Cardiac septum (tissue), 1 donor: ENCODE results near the gene PGGT1B. TPM values are rescaled to one million over a fixed set of nuclear protein-coding genes. Genes with fewer than 3 reads are reported as not detected.

ENCODE experiments used
- total RNA-seq: library from RNA; stranded (reverse); fragmentation: NEBNext Ultra II Directional; extraction: Animal tissue kit (Norgen Biotek cat#: 25700); gene quantifications from one replicate; pipeline ENCODE4 v1.2.1, GENCODE V29; 2021
- donor health status: DM: no; HTN: no; CAD: no.

Gene PGGT1B
- total RNA-seq, 1 donor from 2014 or later: 24.7 TPM

Other genes starting within 250 kb of the PGGT1B start
- gene TRIM36, start 93.0 kb downstream of the PGGT1B start, total RNA-seq: 0.75 TPM
- 5.9 TPM for gene CCDC112, start 33.8 kb upstream of the PGGT1B start, total RNA-seq